ENCODE results near the gene DNAJB2.

The DNAJB2 gene

DNA sequence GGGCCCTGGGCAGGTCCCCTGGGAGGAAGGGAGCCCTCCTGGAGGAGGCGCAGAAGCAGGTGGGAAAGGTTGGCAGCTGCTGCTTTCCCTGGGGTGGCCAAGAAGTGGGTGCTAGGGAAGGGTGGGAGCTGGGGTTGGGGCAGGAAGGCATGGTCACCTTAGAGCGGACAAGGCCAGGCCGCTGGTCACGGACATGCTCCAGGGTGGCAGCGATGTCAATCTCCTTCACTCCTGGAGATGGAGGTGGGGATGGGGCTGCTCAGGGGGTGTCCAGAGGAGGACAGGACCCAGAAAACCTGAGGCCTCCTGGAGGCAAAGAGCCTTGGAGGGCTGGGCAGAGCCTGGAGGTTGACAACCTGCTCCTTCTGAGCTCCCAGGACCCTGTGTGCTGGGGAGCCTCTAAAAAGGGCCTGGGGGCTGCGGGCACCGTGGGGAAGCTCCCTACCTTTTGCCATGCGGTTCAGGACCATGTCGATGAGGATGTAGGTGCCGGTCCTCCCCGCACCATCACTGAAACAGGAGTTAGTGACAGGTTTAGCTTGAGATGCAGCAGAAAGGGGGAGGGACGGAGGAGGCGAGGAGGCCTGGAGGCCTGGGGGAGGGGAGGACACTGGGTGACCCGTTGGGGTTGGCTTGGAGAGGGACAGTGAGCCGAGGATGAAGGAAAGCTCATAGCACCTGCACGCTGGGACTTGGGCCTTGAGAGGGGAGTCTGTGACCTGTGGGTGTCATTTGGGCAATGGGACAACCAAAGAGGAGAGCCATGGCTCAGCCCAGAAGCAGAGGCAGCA lies 11.4 kb downstream of the DNAJB2 start:
- no peak for TF ChIP-seq CTCF (IDR thresholded peaks at IDR 0.05; ENCODE audit: borderline replicate concordance, extremely low read depth, low read length, poor library complexity, severe bottlenecking)
- no peak for TF ChIP-seq EZH2 (IDR thresholded peaks at IDR 0.05; ENCODE audit: borderline replicate concordance, low read depth, low read length, severe bottlenecking)
- Histone ChIP-seq H4K20me1 (ENCODE audit: insufficient read depth, low read length) (no peaks in the 10 kb centered on the region; the same call in 1 of the 2 replicates), H3K9ac (ENCODE audit: low read depth, low read length) (no peak overlapping the region), H3K36me3 (ENCODE audit: insufficient read depth, low read length) (no peaks in the 10 kb centered on the region), H3K4me3 (ENCODE audit: low read depth in 1 of 2, low read length in 2 of 2) (no peak overlapping the region), H3K27ac (ENCODE audit: low read length) (no peak overlapping the region), H2AFZ (ENCODE audit: low read depth, low read length) (no peak overlapping the region), H3K27me3 (ENCODE audit: insufficient read depth, low read length, poor library complexity) (peaks cover 5% of the 10 kb centered on the region), H3K79me2 (ENCODE audit: insufficient read depth, low read length) (no peaks in the 10 kb centered on the region), H3K4me1 (ENCODE audit: insufficient read depth, low read length) (peaks cover 16% of the 10 kb centered on the region), H3K9me3 (ENCODE audit: insufficient read depth, low read length, severe bottlenecking) (no peaks in the 10 kb centered on the region), H3K4me2 (ENCODE audit: insufficient read depth, low read length) (no peak overlapping the region)
- no peak for ATAC-seq (ENCODE audit: insufficient read depth, low read depth)
- no peak for DNase-seq

DNA sequence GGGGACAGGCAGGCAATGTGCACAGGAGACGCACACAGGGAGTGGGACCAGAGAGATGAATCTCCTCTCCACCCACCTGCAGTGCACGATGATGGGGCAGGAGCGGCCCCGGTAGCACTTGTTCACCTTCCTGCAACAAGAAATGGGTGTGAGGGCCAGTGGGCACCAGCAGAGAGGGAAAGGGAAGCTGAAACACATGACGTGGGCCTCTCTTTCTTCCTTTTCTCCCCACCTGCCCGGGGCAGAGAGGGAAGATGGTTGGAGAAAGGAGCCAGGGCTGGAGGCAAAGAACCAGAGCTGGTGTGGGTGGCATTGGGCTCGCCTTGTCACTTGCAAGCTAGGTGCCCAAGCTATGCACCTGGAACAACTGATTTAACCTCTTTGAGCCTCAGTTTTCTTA lies 12.2 kb downstream of the DNAJB2 start:
- Histone ChIP-seq H3K79me2 (ENCODE audit: insufficient read depth, low read length) (no peaks in the 10 kb centered on the region), H3K36me3 (ENCODE audit: insufficient read depth, low read length) (no peaks in the 10 kb centered on the region), H3K4me1 (ENCODE audit: insufficient read depth, low read length) (peaks cover 16% of the 10 kb centered on the region), H3K9me3 (ENCODE audit: insufficient read depth, low read length, severe bottlenecking) (no peaks in the 10 kb centered on the region), H3K27me3 (ENCODE audit: insufficient read depth, low read length, poor library complexity) (peaks cover 5% of the 10 kb centered on the region), H3K4me3 (ENCODE audit: low read depth in 1 of 2, low read length in 2 of 2) (no peak overlapping the region), H4K20me1 (ENCODE audit: insufficient read depth, low read length) (no peaks in the 10 kb centered on the region), H3K9ac (ENCODE audit: low read depth, low read length) (no peak overlapping the region), H2AFZ (ENCODE audit: low read depth, low read length) (no peak overlapping the region), H3K27ac (ENCODE audit: low read length) (no peak overlapping the region), H3K4me2 (ENCODE audit: insufficient read depth, low read length) (no peak overlapping the region)
- no peak for ATAC-seq (ENCODE audit: insufficient read depth, low read depth)
- TF ChIP-seq CTCF (IDR thresholded peaks at IDR 0.05; ENCODE audit: borderline replicate concordance, extremely low read depth, low read length, poor library complexity, severe bottlenecking) (no peak), EZH2 (IDR thresholded peaks at IDR 0.05; ENCODE audit: borderline replicate concordance, low read depth, low read length, severe bottlenecking) (no peak)
- no peak for DNase-seq

DNA sequence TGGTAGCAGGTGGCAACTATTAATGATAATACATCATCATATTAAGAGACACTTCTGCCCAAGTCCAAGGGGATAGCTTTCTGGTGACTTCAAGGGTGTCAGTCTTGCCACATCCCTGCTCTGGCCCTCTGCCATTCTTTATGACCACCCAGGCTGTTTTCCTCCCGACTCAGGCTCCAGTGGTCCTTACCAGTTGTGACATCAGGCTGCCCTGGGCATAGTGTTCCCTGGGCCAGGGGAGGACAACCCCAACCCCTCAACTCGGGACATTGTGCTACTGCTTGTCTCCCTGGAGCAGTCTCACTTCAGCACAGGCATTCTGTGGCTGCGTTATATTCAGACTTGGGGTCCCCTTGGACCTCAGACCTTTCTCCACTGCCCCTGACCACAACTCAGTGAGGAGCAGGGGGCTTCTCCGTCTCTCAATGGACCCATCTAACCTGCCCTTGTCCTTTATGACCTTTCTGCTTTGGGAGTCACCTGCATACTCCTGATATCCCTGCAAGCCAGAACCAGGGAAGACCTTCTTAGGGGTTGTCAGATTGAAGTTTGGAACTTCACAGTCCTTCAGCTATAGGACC lies 12.8 kb downstream of the DNAJB2 start:
- H2AFZ ChIP-seq (ENCODE audit: low read depth, low read length), result no peak overlapping the region
- no peaks in the 10 kb centered on the region for H4K20me1 ChIP-seq (ENCODE audit: insufficient read depth, low read length)
- peaks cover 16% of the 10 kb centered on the region for H3K4me1 ChIP-seq (ENCODE audit: insufficient read depth, low read length)
- no peak overlapping the region for H3K27ac ChIP-seq (ENCODE audit: low read length)
- no peak for DNase-seq
- H3K4me3 ChIP-seq (ENCODE audit: low read depth in 1 of 2, low read length in 2 of 2), result no peak overlapping the region
- peaks cover 5% of the 10 kb centered on the region for H3K27me3 ChIP-seq (ENCODE audit: insufficient read depth, low read length, poor library complexity)
- no peaks in the 10 kb centered on the region for H3K9me3 ChIP-seq (ENCODE audit: insufficient read depth, low read length, severe bottlenecking)
- ATAC-seq (ENCODE audit: insufficient read depth, low read depth), result no peak
- no peak overlapping the region for H3K9ac ChIP-seq (ENCODE audit: low read depth, low read length)
- no peaks in the 10 kb centered on the region for H3K36me3 ChIP-seq (ENCODE audit: insufficient read depth, low read length)
- no peaks in the 10 kb centered on the region for H3K79me2 ChIP-seq (ENCODE audit: insufficient read depth, low read length)
- TF ChIP-seq CTCF (IDR thresholded peaks at IDR 0.05; ENCODE audit: borderline replicate concordance, extremely low read depth, low read length, poor library complexity, severe bottlenecking) (no peak), EZH2 (IDR thresholded peaks at IDR 0.05; ENCODE audit: borderline replicate concordance, low read depth, low read length, severe bottlenecking) (no peak)
- H3K4me2 ChIP-seq (ENCODE audit: insufficient read depth, low read length), result no peak overlapping the region

Measured in DND-41 (cell line).